H1 (cell line): ENCODE results near the gene SH3YL1.

Experiments used
- CTCF ChIP-seq, 3 experiments: IDR thresholded peaks; 1 replicate in 2 of 3; 2 replicates in 1 of 3; pipeline versions ENCODE4 v1.5.1 to v1.6.1; 2011; ENCODE audit warnings: low read length in 3 of 3, mild to moderate bottlenecking in 3 of 3, inconsistent platforms in 2 of 3, low read depth in 1 of 3, moderate library complexity in 1 of 3; ENCODE audit not compliant: insufficient read depth in 1 of 3; ENCODE audit errors: control extremely low read depth in 1 of 3
- TAF1 ChIP-seq: IDR thresholded peaks from 2 replicates; pipeline ENCODE4 v1.6.1; 2011; ENCODE audit warnings: mild to moderate bottlenecking, low read depth, low read length

GRCh38 chr2:275466-275865, 11.6 kb upstream of the SH3YL1 start:
- TF ChIP-seq CTCF (IDR thresholded peaks at IDR 0.05; ENCODE audit: control extremely low read depth in 1 of 3, insufficient read depth in 1 of 3, low read depth in 1 of 3, low read length in 3 of 3) (no peak), TAF1 (no peak)
